ENCODE data around the gene ADAMTS13. TPM values are rescaled to one million over a fixed set of nuclear protein-coding genes. Genes with fewer than 3 reads are reported as not detected.

Gene ADAMTS13
- total RNA-seq, 2 experiments from 2014 or later, result 2.2 to 2.6 TPM

DNA sequence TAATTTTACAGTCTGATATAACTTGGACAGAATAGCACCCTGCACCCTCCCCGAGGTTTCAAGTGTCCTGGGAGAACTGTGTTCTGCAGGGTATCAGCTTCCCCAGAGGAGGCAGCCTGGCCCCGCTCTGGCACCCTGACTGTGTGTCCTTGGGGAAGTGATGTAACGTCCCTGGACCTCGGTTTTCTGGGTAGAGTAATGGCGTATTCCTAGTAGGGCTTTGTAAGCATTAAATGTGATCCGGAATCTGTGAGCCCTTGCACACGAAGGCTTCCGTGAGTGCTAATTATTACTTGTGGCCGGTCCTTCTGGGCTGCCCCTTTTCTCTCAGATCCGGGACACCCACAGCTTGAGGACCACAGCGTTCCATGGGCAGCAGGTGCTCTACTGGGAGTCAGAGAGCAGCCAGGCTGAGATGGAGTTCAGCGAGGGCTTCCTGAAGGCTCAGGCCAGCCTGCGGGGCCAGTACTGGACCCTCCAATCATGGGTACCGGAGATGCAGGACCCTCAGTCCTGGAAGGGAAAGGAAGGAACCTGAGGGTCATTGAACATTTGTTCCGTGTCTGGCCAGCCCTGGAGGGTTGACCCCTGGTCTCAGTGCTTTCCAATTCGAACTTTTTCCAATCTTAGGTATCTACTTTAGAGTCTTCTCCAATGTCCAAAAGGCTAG lies 36.6 kb downstream of the ADAMTS13 start:
- Mint-ChIP-seq H3K27me3 (no peaks in the 10 kb centered on the region), H3K36me3 (ENCODE audit: low read depth) (peaks cover 4% of the 10 kb centered on the region), H3K9me3 (no peaks in the 10 kb centered on the region), H3K27ac (no peak overlapping the region), H3K4me3 (peak overlapping the region; percentile 95), H3K4me1 (ENCODE audit: low read depth) (peaks cover 23% of the 10 kb centered on the region)
- peak overlapping the region; percentile 69 for H3K4me3 ChIP-seq (ENCODE audit: low read length)
- ChIA-PET CTCF (interaction anchor here (1.5 kb wide), 1 partner anchor 42 kb away, joined by 3 read pairs; no protein-coding TSS in a partner anchor), POLR2A (interaction anchor here (0.6 to 2.4 kb wide), 5 partner anchors 41 to 428 kb away, joined by 3 to 11 read pairs (median 4); partner anchors contain the start of genes GTF3C5 and REXO4)
- no peaks in the 10 kb centered on the region for H3K36me3 ChIP-seq (ENCODE audit: insufficient read depth, low read length)
- H3K4me1 ChIP-seq (ENCODE audit: insufficient read depth, low read length), result peaks cover 18% of the 10 kb centered on the region
- H3K27ac ChIP-seq (ENCODE audit: low read depth in 1 of 2, low read length in 2 of 2), result peak overlapping the region in 1 of 2 donors; percentile 82
- no peak for ATAC-seq (ENCODE audit: poor library complexity)
- peaks cover 0 to 3% of the 10 kb centered on the region in 2 experiments for H3K9me3 ChIP-seq (ENCODE audit: control insufficient read depth in 1 of 2, insufficient read depth in 1 of 2, low read length in 2 of 2)
- H3K27me3 ChIP-seq (ENCODE audit: control insufficient read depth in 1 of 2, insufficient read depth in 2 of 2, low read length in 2 of 2), result peaks cover 0 to 2% of the 10 kb centered on the region in 2 experiments
- DNase-seq, result peak in 1 of 14 experiments; percentile 50
- intact Hi-C loops (cut with DNase I, micrococcal nuclease), result loop anchor here in 1 of 2 experiments (1.0 to 2.0 kb wide), 2 partner anchors 40 to 122 kb away; partner anchors contain the start of genes REXO4 and SURF6
- TF ChIP-seq, protein P1, sequence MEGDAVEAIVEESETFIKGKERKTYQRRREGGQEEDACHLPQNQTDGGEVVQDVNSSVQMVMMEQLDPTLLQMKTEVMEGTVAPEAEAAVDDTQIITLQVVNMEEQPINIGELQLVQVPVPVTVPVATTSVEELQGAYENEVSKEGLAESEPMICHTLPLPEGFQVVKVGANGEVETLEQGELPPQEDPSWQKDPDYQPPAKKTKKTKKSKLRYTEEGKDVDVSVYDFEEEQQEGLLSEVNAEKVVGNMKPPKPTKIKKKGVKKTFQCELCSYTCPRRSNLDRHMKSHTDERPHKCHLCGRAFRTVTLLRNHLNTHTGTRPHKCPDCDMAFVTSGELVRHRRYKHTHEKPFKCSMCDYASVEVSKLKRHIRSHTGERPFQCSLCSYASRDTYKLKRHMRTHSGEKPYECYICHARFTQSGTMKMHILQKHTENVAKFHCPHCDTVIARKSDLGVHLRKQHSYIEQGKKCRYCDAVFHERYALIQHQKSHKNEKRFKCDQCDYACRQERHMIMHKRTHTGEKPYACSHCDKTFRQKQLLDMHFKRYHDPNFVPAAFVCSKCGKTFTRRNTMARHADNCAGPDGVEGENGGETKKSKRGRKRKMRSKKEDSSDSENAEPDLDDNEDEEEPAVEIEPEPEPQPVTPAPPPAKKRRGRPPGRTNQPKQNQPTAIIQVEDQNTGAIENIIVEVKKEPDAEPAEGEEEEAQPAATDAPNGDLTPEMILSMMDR (IDR thresholded peaks at IDR 0.05), result no peak

DNA sequence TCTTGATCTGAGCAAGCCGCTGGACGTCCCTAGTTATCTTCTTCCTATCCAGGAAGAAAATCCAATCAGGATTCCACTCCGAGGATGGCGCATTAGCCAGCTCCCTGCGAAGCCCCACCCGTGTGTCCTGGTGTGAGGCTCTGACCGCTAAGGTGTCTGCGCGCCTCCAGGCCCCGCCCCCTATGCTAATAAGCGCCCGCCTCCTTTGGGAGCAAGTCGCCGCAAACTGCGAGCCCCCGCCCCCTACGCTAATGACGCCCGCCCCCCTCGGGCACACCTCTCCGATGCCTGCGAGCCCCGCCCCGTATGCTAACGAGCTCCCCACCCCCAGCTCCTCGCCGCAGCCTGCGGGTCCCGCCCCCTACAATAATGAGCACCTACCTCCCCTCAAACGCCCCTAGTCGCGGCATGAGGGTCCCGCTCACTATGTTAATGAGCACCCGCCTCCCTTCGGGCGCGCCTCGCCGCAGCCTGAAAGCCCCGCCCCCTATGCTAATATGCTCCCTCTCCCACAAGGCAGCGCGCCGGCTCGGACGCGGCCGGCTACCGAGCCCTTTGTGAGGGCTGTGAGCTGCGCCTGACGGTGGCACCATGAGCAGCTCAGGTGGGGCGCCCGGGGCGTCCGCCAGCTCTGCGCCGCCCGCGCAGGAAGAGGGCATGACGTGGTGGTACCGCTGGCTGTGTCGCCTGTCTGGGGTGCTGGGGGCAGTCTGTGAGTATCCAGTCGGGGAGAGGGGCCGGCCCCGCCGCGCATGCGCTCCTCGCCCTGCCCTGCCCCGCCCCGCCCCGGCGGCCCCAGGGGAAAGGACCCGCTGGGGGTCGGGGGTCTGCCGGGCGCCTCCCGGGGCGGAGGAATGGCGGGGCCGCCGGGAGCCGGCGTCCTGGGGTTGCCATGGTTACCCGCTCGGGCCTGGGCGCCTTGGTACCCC lies 37.6 kb downstream of the ADAMTS13 start, which contains the start of gene CACFD1:
TSS of gene CACFD1 (plus strand) at position 503 of the 929 bp plus-strand sequence. CDS start at position 592, 89 bp downstream.
- DNase-seq, result peak; percentile 83 to 97 (median 90)
- intact Hi-C loops (cut with DNase I, micrococcal nuclease), result loop anchor here in 1 of 2 experiments (1.0 to 10.0 kb wide), 5 partner anchors 18 to 565 kb away; partner anchors contain the start of genes BRD3OS, REXO4, STKLD1 and SURF4
- H3K4me3 ChIP-seq (ENCODE audit: low read length), result peak within 1 kb of the TSS; percentile 69
- TF ChIP-seq, protein P1 (IDR thresholded peaks at IDR 0.05), result no peak
- H3K9me3 ChIP-seq (ENCODE audit: control insufficient read depth in 1 of 2, insufficient read depth in 1 of 2, low read length in 2 of 2), result peaks cover 0 to 3% of the 10 kb centered on the region in 2 experiments
- Mint-ChIP-seq H3K4me3 (peak within 1 kb of the TSS; percentile 95), H3K27me3 (no peaks in the 10 kb centered on the region), H3K36me3 (ENCODE audit: low read depth) (peaks cover 4% of the 10 kb centered on the region), H3K4me1 (ENCODE audit: low read depth) (peaks cover 23% of the 10 kb centered on the region), H3K27ac (peak within 1 kb of the TSS; percentile 97), H3K9me3 (no peaks in the 10 kb centered on the region)
- CTCF ChIA-PET, result interaction anchor here (1.4 to 1.5 kb wide), 2 partner anchors 43 to 312 kb away, joined by 3 to 4 read pairs; no protein-coding TSS in a partner anchor
- H3K36me3 ChIP-seq (ENCODE audit: insufficient read depth, low read length), result no peaks in the 10 kb centered on the region
- H3K4me1 ChIP-seq (ENCODE audit: insufficient read depth, low read length), result peaks cover 18% of the 10 kb centered on the region
- ATAC-seq (ENCODE audit: poor library complexity), result peak; percentile 80
- POLR2A ChIA-PET, result interaction anchor here (0.6 to 2.4 kb wide), 7 partner anchors 42 to 429 kb away, joined by 3 to 11 read pairs (median 3); partner anchors contain the start of genes GTF3C5 and REXO4
- no peaks in the 10 kb centered on the region for H3K27me3 ChIP-seq (ENCODE audit: control insufficient read depth in 1 of 2, insufficient read depth in 2 of 2, low read length in 2 of 2)
- H3K27ac ChIP-seq (ENCODE audit: low read depth in 1 of 2, low read length in 2 of 2), result peak within 1 kb of the TSS; percentile 52 to 82

Measured in CD4-positive, alpha-beta T cell (primary cell).